ENCODE results near the gene MMP13.

DNA sequence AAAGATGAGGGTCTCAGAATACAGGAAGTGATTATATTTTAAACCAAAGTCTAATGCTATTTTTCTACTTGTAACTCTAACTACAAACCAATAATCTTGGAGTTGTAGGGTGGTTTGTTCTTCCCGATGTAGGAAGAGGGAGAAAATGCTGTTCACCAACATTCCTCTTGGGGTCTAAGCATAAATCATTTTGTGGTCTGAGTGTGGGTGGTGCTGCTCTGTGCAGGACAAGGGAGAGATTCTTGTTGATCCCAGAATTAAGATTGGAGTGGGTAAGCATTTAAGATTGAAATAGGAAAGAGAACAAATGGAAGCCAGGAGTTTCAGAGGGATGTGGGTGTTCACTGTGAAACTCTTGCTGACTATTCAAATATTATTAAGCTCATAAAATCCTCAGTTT is 38.6 kb upstream of the MMP13 start:
- TF ChIP-seq NFE2L2 (IDR thresholded peaks at IDR 0.05; ENCODE audit: low read depth, low read length), result no peak
- no peak for TF ChIP-seq POLR2A (IDR thresholded peaks at IDR 0.05; ENCODE audit: low read depth, low read length)
